CD4-positive, CD25-positive, alpha-beta regulatory T cell (primary cell): Measurements from ENCODE around the gene TYRO3. TPM values are rescaled to one million over a fixed set of nuclear protein-coding genes. Genes with fewer than 3 reads are reported as not detected.

Experiments
- ATAC-seq, 2 donors: fragments of 150-1000 bp; cut with Tn5 transposase; one replicate each; pipeline ENCODE4 v1.10.0; 2021; ENCODE audit warnings: low read depth in 2 of 2, moderate number of reproducible peaks in 2 of 2, moderate library complexity in 1 of 2
- DNase-seq, 3 donors: peaks; one replicate each; pipeline versions ENCODE4 v3.0.0 to v3.0.0-alpha.2; 2012 to 2022; ENCODE audit warnings: mixed read lengths in 1 of 3
- H3K27ac ChIP-seq: one replicate; pipeline ENCODE4 v1.7.0; 2013; ENCODE audit warnings: mild to moderate bottlenecking, low read length; ENCODE audit not compliant: insufficient read depth, poor library complexity, severe bottlenecking
- H3K27me3 ChIP-seq: one replicate; pipeline ENCODE4 v1.7.0; 2013; ENCODE audit warnings: low read length; ENCODE audit not compliant: control insufficient read depth, insufficient read depth
- H3K36me3 ChIP-seq: one replicate; pipeline ENCODE4 v1.7.0; 2013; ENCODE audit warnings: mild to moderate bottlenecking, low read length, moderate library complexity; ENCODE audit not compliant: control insufficient read depth, insufficient read depth
- H3K4me1 ChIP-seq: 2 replicates; pipeline ENCODE4 v1.7.0; 2013; ENCODE audit warnings: mild to moderate bottlenecking, low read length; ENCODE audit not compliant: insufficient read depth, control insufficient read depth, poor library complexity, severe bottlenecking
- H3K4me3 ChIP-seq: one replicate; pipeline ENCODE4 v1.7.0; 2013; ENCODE audit warnings: low read depth, mild to moderate bottlenecking, low read length, moderate library complexity
- H3K9me3 ChIP-seq, 2 experiments: 1 replicate in 1 of 2; 2 replicates in 1 of 2; pipeline ENCODE4 v1.7.0; 2013; ENCODE audit warnings: low read length in 2 of 2, mild to moderate bottlenecking in 1 of 2, moderate library complexity in 1 of 2; ENCODE audit not compliant: control insufficient read depth in 2 of 2
- H3K27ac Mint-ChIP-seq, 3 donors: one replicate each; pipeline ENCODE4 v1.8.0; 2020 to 2022; ENCODE audit warnings: mild to moderate bottlenecking in 3 of 3, mixed read lengths in 3 of 3, moderate library complexity in 2 of 3
- H3K27me3 Mint-ChIP-seq: one replicate; pipeline ENCODE4 v1.8.0; 2022; ENCODE audit warnings: mild to moderate bottlenecking, mixed read lengths
- H3K36me3 Mint-ChIP-seq: one replicate; pipeline ENCODE4 v1.8.0; 2020; ENCODE audit warnings: mixed read lengths
- H3K4me1 Mint-ChIP-seq, 4 donors: one replicate each; pipeline ENCODE4 v1.8.0; 2020 to 2022; ENCODE audit warnings: mixed read lengths in 4 of 4, mild to moderate bottlenecking in 1 of 4
- H3K4me3 Mint-ChIP-seq, 4 donors: one replicate each; pipeline ENCODE4 v1.8.0; 2020 to 2022; ENCODE audit warnings: mild to moderate bottlenecking in 4 of 4, mixed read lengths in 4 of 4, moderate library complexity in 3 of 4
- H3K9me3 Mint-ChIP-seq, 7 donors: one replicate each; pipeline ENCODE4 v1.8.0; 2020 to 2022; ENCODE audit warnings: mixed read lengths in 7 of 7, mild to moderate bottlenecking in 3 of 7, moderate library complexity in 2 of 7
- polyA plus RNA-seq, 4 donors: library from polyadenylated mRNA; unstranded; fragments of 300-500 nt; fragmentation: Illumina TruSeq; gene quantifications; one replicate each; pipeline ENCODE4 v1.2.3, GENCODE V29; 2021
- total RNA-seq: library from RNA; stranded (reverse); gene quantifications from one replicate; pipeline ENCODE4 v1.2.3, GENCODE V29; 2022

The TYRO3 gene
- total and polyA plus RNA-seq, 5 donors from 2014 or later, result 0.16 to 0.82 TPM; not detected in 3

DNA sequence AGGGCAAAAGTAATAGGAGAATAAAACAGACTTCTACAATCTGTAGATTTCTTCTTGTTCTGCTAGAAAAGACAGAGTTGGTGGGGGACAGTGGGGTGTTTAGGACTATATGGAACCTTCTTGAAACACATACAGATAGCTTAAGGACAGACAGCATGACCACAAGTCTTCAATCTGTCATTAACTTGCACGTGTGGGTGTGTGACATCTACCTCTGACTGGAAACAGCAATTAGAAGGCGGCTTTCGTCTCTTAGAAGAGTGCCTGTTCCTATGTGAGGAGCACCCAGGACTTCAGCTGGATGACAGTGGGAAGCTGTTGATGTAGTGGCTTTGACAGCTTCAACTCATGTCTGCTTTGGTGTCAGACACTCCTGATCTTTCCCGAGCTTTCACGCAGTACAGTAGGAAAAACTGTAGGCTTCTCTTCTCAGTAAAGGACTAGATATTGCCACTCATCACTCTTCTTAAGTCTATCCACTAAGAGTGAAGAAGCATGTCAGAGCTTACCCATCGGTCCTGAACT, 44.5 kb downstream of the TYRO3 start:
- Mint-ChIP-seq H3K27ac (no peak overlapping the region), H3K36me3 (no peaks in the 10 kb centered on the region), H3K27me3 (peaks cover 47% of the 10 kb centered on the region), H3K4me1 (peaks cover 0 to 8% (median 3%) of the 10 kb centered on the region in 4 donors), H3K4me3 (peak overlapping the region in 1 of 4 donors; percentile 57), H3K9me3 (peaks cover 0 to 3% (median 0%) of the 10 kb centered on the region in 7 donors)
- no peak overlapping the region for H3K4me3 ChIP-seq
- ATAC-seq (no peak), DNase-seq (no peak)
- peaks cover 6% of the 10 kb centered on the region for H3K4me1 ChIP-seq
- no peak overlapping the region for H3K27ac ChIP-seq
- no peaks in the 10 kb centered on the region for H3K9me3 ChIP-seq
- peaks cover 11% of the 10 kb centered on the region for H3K27me3 ChIP-seq
- H3K36me3 ChIP-seq, result no peaks in the 10 kb centered on the region

DNA sequence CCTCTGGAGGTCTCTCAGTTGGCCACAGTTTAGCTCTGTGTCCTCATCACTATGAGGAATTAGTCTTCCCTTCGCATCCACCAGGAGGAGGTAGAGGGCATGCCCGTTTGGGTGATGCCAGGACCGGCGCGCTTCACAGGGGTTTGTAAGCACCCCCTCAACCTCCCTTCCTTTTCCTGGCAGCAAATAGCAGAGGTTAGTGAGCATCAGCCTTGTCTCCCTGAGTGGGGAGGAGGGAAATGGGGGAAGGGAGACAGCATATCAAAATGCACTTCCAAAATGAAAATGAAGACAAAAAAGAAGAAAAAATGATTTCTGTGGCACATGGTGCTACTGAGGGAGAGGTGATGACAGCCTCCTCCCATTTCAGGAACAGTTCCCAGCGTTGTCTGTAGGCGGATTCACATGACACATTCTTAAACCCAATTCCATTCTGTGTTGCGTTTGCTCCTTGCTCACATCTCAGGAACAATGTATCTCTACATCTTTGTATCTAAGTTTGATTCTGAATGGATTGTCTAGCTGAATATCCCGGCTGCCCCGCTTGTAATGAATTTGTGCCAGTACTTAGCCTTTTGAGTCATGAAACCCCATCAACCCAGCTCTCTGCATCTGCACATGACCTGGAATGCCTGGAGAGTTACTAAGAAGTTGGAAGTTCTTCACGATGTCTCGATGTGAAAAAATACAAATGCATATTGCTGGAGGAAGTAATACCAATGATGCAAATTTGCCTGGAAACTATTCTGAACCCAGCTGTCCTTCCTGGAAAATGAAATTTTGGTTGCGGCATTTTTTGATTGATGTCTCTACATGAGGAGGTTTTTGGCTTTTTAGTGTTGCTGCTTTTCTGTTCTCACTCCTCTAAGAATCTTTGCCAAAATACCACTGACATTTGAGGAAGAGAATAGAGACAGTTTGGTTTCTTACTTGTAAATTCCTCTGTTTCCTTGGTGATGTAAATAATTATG, 45.2 kb downstream of the TYRO3 start:
- no peaks in the 10 kb centered on the region for H3K36me3 Mint-ChIP-seq
- peaks cover 0 to 8% (median 3%) of the 10 kb centered on the region in 4 donors for H3K4me1 Mint-ChIP-seq
- peak overlapping the region in 2 of 4 donors; percentile 21 to 57 for H3K4me3 Mint-ChIP-seq
- Histone ChIP-seq H3K36me3 (no peaks in the 10 kb centered on the region), H3K27ac (no peak overlapping the region), H3K4me3 (peak overlapping the region; percentile 48), H3K27me3 (peaks cover 11% of the 10 kb centered on the region), H3K4me1 (peaks cover 6% of the 10 kb centered on the region), H3K9me3 (no peaks in the 10 kb centered on the region)
- DNase-seq (peak; percentile 28 to 62 (median 53)), ATAC-seq (peak; percentile 74 to 87)
- H3K27ac Mint-ChIP-seq, result no peak overlapping the region
- H3K9me3 Mint-ChIP-seq, result peaks cover 0 to 3% (median 0%) of the 10 kb centered on the region in 7 donors
- H3K27me3 Mint-ChIP-seq, result peaks cover 48% of the 10 kb centered on the region

- Histone ChIP-seq H3K4me3 (no peak overlapping the region), H3K27ac (no peak overlapping the region), H3K4me1 (peaks cover 6% of the 10 kb centered on the region), H3K36me3 (no peaks in the 10 kb centered on the region), H3K27me3 (peaks cover 11% of the 10 kb centered on the region), H3K9me3 (no peaks in the 10 kb centered on the region)
- Mint-ChIP-seq H3K27me3 (peaks cover 55% of the 10 kb centered on the region), H3K4me3 (no peak overlapping the region), H3K9me3 (peaks cover 0 to 3% (median 0%) of the 10 kb centered on the region in 7 donors), H3K4me1 (peaks cover 0 to 8% (median 3%) of the 10 kb centered on the region in 4 donors), H3K27ac (no peak overlapping the region), H3K36me3 (no peaks in the 10 kb centered on the region)
- no peak for DNase-seq
- no peak for ATAC-seq
Measured at GRCh38 chr15:41605566-41605965, 46.6 kb downstream of the TYRO3 start.

GRCh38 chr15:41606997-41607396, 48.0 kb downstream of the TYRO3 start:
- Histone ChIP-seq H3K4me1 (peaks cover 6% of the 10 kb centered on the region), H3K4me3 (no peak overlapping the region), H3K27me3 (peaks cover 11% of the 10 kb centered on the region), H3K27ac (no peak overlapping the region), H3K9me3 (no peaks in the 10 kb centered on the region), H3K36me3 (no peaks in the 10 kb centered on the region)
- H3K4me1 Mint-ChIP-seq, result peaks cover 0 to 8% (median 3%) of the 10 kb centered on the region in 4 donors
- H3K4me3 Mint-ChIP-seq, result no peak overlapping the region
- DNase-seq (no peak), ATAC-seq (no peak)
- no peaks in the 10 kb centered on the region for H3K36me3 Mint-ChIP-seq
- H3K27ac Mint-ChIP-seq, result no peak overlapping the region
- peaks cover 56% of the 10 kb centered on the region for H3K27me3 Mint-ChIP-seq
- H3K9me3 Mint-ChIP-seq, result peaks cover 0 to 2% (median 0%) of the 10 kb centered on the region in 7 donors

GRCh38 chr15:41609123-41609522, 50.1 kb downstream of the TYRO3 start:
- ATAC-seq (no peak), DNase-seq (no peak)
- peaks cover 0 to 4% (median 2%) of the 10 kb centered on the region in 4 donors for H3K4me1 Mint-ChIP-seq
- H3K4me1 ChIP-seq, result peaks cover 3% of the 10 kb centered on the region
- no peaks in the 10 kb centered on the region for H3K36me3 ChIP-seq
- H3K36me3 Mint-ChIP-seq, result no peaks in the 10 kb centered on the region
- no peak overlapping the region for H3K27ac ChIP-seq
- H3K4me3 Mint-ChIP-seq, result no peak overlapping the region
- peaks cover 42% of the 10 kb centered on the region for H3K27me3 Mint-ChIP-seq
- peaks cover 4% of the 10 kb centered on the region for H3K27me3 ChIP-seq
- H3K9me3 Mint-ChIP-seq, result no peaks in the 10 kb centered on the region
- H3K9me3 ChIP-seq, result no peaks in the 10 kb centered on the region
- H3K4me3 ChIP-seq, result no peak overlapping the region
- H3K27ac Mint-ChIP-seq, result no peak overlapping the region

GRCh38 chr15:41610048-41610447, 51.0 kb downstream of the TYRO3 start:
- Histone ChIP-seq H3K27me3 (no peaks in the 10 kb centered on the region), H3K9me3 (no peaks in the 10 kb centered on the region), H3K4me3 (no peak overlapping the region), H3K4me1 (no peaks in the 10 kb centered on the region), H3K27ac (no peak overlapping the region), H3K36me3 (no peaks in the 10 kb centered on the region)
- no peak for ATAC-seq
- Mint-ChIP-seq H3K9me3 (peaks cover 0 to 1% (median 0%) of the 10 kb centered on the region in 7 donors), H3K4me3 (no peak overlapping the region), H3K27ac (no peak overlapping the region), H3K36me3 (no peaks in the 10 kb centered on the region), H3K27me3 (peaks cover 36% of the 10 kb centered on the region), H3K4me1 (no peaks in the 10 kb centered on the region)
- no peak for DNase-seq

DNA sequence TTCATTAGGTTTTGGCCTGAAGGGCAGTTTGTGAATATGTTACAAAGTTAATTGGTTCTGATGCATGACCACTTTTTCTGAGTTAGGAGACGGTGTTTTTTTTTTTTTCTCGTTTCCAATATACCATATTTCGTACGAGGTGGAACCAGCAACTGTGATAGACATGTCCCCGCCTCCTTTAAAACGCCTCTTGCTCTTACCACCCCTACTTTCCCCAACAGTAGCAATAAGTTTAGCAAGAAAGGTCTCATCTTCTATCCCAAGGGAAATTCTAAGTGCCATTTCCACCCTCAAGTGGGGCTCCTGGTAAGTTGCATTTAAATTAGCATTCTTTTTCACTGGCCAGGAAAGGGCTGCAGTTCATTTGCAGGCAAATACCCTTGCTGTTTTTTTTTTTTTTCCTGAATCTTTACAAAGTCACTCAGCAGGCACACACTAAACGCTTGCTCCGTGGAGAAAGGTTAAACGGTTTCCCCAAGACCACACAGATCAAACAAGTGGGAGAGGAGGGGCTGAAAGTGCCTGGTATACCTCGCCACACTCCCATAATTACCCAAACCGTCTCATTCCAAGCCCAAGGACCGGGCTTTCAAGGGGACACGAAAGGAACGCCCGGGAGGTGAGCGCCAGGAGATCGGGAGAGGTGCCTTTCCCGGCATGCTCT, 61.7 kb downstream of the TYRO3 start:
- Mint-ChIP-seq H3K4me3 (peak overlapping the region; percentile 43 to 84 (median 70)), H3K27ac (peak overlapping the region in 1 of 3 donors; percentile 81), H3K9me3 (peaks cover 0 to 8% (median 3%) of the 10 kb centered on the region in 7 donors), H3K27me3 (peaks cover 22% of the 10 kb centered on the region), H3K36me3 (no peaks in the 10 kb centered on the region), H3K4me1 (peaks cover 6 to 25% (median 8%) of the 10 kb centered on the region in 4 donors)
- peak overlapping the region; percentile 66 for H3K4me3 ChIP-seq
- H3K36me3 ChIP-seq, result no peaks in the 10 kb centered on the region
- no peak for ATAC-seq
- H3K9me3 ChIP-seq, result peaks cover 0 to 8% of the 10 kb centered on the region in 2 experiments
- no peak for DNase-seq
- H3K4me1 ChIP-seq, result peaks cover 16% of the 10 kb centered on the region
- no peak overlapping the region for H3K27ac ChIP-seq
- peaks cover 3% of the 10 kb centered on the region for H3K27me3 ChIP-seq
